ES-I3 (cell line): ENCODE data around the gene HSPA6.
"Not testable (repeated sequence)": the region's sequence is repeated elsewhere in the genome, so short reads cannot be mapped to it uniquely, and the experiment has no call there.

ENCODE experiments used
- H3K36me3 ChIP-seq: 2 replicates; pipeline ENCODE4 v1.6.1; 2013; ENCODE audit warnings: mild to moderate bottlenecking, low read length, control low read depth, moderate library complexity; ENCODE audit not compliant: insufficient read depth
- H3K4me1 ChIP-seq: 2 replicates; pipeline ENCODE4 v1.6.1; 2013; ENCODE audit warnings: mild to moderate bottlenecking, control low read depth, low read length; ENCODE audit not compliant: insufficient read depth
- H3K9ac ChIP-seq: 2 replicates; pipeline ENCODE4 v1.6.1; 2013; ENCODE audit warnings: low read depth, mild to moderate bottlenecking, low read length, moderate library complexity
- H3K9me3 ChIP-seq: 2 replicates; pipeline ENCODE4 v1.6.1; 2013; ENCODE audit warnings: mild to moderate bottlenecking, low read length, moderate library complexity; ENCODE audit not compliant: control insufficient read depth, insufficient read depth

Gene HSPA6

DNA sequence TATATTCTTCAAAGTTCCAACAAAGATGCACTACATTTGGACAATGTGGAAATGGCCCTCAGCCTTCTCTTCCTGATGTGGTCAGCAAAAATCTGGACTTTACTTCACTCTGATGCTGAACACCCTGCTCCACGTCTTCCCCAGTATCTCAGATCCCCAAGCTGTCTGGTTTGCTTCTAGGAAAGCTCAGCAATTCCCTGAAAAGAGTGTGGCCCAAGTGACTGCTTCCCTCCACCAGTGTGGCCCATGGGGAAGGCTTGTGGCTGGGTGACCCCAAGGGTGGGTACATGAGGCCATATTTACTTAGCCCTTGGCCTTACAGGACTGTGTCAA, 10.9 kb upstream of the HSPA6 start:
- H3K4me1 ChIP-seq, H3K9me3 ChIP-seq, H3K36me3 ChIP-seq, H3K9ac ChIP-seq: not testable (repeated sequence)

DNA sequence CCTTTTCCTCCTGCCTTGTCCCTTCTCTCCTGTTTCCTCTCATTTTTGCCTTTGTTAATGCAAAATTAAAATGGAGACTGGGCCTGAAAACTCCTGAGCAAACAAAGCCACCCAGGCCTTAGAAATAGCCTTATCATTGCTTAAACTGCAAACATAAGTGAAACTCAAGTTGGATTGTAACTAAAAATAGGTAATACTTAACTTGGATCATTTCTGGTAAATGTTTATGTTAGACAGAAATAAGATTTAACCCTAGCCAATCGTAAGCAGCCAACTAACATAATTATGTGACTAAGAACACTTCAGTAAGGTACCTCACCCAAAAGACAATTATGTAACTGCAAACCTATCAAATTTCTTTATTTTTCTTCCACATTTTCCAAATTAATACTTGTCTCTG, 10.4 kb upstream of the HSPA6 start:
- not testable (repeated sequence) for H3K9ac ChIP-seq, H3K4me1 ChIP-seq, H3K9me3 ChIP-seq, H3K36me3 ChIP-seq

DNA sequence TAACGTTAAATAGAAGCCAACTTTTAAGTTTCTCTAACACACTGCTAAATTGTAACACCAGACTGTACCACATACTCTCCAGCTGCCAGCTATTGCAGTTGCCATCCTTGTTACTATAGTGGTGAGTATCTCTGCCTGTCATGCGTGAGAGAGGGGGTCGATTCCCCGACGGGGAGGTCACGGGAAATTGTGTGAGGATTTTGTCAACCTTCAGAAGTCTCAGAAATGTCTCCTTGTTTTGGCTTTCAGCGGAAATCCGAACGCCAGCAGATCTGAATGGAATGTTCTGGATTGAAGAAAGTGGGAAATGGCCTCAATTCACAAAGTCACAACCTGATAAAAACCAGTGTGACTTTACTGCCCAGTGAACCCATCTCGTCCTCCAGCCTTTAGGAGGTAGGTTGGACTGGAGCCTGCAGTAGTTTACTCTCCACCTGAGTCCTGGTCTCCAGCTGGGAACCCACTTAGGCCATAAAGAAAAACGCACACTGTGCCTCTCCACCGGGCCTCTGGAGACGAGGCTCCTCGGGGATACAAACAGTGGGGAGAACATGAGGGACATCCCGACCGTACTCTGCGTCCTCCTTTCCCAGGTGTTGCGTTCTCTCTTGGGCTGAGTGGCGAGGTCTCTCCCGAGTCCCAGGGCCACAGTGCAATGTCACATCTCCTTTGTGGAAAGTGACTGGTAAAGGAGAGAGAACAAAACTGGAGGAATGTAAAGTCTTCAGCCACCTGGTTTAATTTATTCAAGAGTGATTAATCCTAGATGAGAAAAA, 1.1 kb upstream of the HSPA6 start:
- H3K9me3 ChIP-seq, H3K36me3 ChIP-seq, H3K4me1 ChIP-seq: not testable (repeated sequence)
- peak overlapping the region; percentile 81; the same call in 1 of the 2 replicates for H3K9ac ChIP-seq

DNA sequence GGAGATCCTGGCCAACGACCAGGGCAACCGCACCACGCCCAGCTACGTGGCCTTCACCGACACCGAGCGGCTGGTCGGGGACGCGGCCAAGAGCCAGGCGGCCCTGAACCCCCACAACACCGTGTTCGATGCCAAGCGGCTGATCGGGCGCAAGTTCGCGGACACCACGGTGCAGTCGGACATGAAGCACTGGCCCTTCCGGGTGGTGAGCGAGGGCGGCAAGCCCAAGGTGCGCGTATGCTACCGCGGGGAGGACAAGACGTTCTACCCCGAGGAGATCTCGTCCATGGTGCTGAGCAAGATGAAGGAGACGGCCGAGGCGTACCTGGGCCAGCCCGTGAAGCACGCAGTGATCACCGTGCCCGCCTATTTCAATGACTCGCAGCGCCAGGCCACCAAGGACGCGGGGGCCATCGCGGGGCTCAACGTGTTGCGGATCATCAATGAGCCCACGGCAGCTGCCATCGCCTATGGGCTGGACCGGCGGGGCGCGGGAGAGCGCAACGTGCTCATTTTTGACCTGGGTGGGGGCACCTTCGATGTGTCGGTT, 477 bp downstream of the HSPA6 start:
- H3K9ac ChIP-seq = peak overlapping the region; percentile 39; the same call in 1 of the 2 replicates
- H3K9me3 ChIP-seq, H3K4me1 ChIP-seq, H3K36me3 ChIP-seq: not testable (repeated sequence)

DNA sequence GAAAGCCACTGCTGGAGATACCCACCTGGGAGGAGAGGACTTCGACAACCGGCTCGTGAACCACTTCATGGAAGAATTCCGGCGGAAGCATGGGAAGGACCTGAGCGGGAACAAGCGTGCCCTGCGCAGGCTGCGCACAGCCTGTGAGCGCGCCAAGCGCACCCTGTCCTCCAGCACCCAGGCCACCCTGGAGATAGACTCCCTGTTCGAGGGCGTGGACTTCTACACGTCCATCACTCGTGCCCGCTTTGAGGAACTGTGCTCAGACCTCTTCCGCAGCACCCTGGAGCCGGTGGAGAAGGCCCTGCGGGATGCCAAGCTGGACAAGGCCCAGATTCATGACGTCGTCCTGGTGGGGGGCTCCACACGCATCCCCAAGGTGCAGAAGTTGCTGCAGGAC, 981 bp downstream of the HSPA6 start:
- H3K9me3 ChIP-seq, H3K4me1 ChIP-seq, H3K36me3 ChIP-seq: not testable (repeated sequence)
- H3K9ac ChIP-seq = peak overlapping the region; percentile 39; the same call in 1 of the 2 replicates

DNA sequence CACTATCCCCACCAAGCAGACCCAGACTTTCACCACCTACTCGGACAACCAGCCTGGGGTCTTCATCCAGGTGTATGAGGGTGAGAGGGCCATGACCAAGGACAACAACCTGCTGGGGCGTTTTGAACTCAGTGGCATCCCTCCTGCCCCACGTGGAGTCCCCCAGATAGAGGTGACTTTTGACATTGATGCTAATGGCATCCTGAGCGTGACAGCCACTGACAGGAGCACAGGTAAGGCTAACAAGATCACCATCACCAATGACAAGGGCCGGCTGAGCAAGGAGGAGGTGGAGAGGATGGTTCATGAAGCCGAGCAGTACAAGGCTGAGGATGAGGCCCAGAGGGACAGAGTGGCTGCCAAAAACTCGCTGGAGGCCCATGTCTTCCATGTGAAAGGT, 1.6 kb downstream of the HSPA6 start:
- H3K9me3 ChIP-seq, H3K9ac ChIP-seq, H3K4me1 ChIP-seq, H3K36me3 ChIP-seq: not testable (repeated sequence)

DNA sequence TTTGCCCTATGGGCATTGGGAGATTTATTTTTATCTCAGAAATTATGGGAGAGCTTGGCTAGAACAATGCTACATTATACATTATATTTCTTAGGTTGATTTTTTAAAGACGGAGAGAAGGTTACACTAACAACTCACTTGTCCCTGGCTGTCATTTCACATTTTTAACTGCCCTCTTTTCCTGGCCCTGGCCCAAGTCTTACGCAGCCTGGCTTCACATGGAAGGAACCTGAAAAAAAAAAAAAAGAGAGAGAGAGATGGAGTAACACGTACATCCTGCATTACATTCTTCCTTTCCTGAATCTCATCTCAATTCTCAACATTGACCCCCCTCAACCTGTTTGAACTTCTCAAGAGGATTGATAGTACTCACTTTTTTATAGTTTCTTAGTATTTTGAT, 4.2 kb downstream of the HSPA6 start:
- not testable (repeated sequence) for H3K4me1 ChIP-seq, H3K9me3 ChIP-seq, H3K36me3 ChIP-seq, H3K9ac ChIP-seq

DNA sequence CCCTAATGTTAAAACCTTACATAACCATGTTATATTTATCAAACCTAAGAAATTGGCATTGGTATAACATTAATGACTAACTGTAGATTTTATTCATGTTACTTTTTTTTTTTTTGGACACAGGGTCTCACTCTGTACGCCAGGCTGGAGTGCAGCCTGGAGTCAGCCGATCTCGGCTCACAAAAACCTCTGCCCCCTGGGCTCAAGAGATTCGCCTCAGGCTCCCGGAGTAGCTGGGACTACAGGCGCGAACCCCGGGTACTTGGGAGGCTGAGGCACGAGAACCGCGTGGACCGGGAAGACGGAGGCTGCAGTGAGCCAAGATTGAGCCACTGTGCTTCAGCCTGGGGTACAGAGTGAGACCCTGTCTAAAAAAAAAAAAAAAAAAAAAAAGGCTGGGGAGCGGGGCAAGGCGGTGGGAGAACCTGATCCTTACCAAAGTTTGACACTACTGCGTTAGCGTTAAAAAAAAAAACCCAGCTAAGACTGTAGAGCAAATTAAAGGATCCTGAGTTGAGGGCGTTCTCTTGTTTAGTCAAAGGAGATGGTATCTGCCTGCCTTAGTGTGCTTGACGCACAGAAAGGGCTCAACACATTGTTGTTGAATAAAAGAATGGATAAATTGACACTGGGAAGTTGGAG, 5.2 kb downstream of the HSPA6 start:
- H3K4me1 ChIP-seq, H3K9me3 ChIP-seq, H3K36me3 ChIP-seq: not testable (repeated sequence)
- H3K9ac ChIP-seq = peak overlapping the region; percentile 89; the same call in 1 of the 2 replicates

DNA sequence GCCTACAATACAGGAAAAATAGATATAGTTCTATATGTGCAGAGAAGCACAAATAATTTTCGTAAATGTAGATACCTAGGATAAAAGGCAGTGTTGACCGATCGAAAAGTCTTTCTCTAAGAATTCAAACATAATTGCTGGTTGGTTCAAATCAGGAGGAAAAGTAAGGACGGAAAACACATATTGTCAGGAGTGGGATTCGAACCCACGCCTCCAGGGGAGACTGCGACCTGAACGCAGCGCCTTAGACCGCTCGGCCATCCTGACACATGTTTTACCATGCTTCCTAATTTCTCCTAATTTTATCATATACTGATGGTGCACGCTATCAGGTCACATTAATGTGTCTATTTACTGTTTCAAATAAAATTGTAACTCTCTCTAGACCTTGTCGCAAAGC, 5.8 kb downstream of the HSPA6 start:
- H3K9ac ChIP-seq = peak overlapping the region; percentile 89; the same call in 1 of the 2 replicates
- not testable (repeated sequence) for H3K36me3 ChIP-seq, H3K9me3 ChIP-seq, H3K4me1 ChIP-seq

DNA sequence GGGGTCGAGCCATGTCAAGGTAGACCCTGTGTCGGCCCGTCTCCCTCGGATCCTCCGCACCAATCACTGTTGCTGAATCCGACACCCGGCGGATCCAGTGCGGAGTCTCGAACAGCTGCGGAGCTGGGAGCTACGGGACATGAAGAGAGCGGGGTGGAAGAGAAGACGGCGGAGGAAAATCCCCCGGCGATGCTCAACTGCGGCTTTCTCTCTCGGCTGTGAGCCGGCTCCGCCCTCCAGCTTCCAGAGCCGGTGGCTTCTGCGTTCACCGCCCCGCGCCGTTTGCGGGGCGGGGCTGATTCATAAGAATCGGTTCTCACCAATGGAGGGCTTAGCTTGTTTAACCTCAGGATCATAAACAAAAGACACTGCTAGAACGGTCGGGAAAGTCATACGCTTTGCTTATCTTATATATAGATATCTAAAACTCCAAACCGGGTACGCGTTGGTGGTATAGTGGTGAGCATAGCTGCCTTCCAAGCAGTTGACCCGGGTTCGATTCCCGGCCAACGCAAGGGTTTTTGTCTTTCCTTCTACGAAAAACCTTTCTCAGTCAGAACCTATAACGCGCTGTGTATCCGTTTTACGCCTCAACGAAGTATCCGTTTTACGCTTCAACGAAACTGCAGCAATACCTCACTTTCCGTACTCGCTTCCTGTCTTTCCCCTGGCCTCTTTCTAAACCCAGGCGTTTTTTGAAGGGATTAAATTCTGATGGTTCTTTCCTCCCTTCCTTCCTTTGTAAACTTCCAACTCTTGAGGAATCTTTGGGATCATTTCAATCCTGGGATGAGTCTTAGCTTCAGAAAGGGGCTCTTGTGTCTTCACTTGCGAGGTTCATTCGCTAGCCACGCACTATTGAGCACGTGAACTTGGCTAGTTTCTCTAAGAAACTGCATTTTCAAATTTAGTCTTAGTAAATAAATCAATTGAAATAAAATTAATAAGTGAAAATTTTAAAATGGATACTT, 6.6 kb downstream of the HSPA6 start:
- not testable (repeated sequence) for H3K36me3 ChIP-seq, H3K4me1 ChIP-seq, H3K9me3 ChIP-seq
- peak overlapping the region; percentile 89 for H3K9ac ChIP-seq

DNA sequence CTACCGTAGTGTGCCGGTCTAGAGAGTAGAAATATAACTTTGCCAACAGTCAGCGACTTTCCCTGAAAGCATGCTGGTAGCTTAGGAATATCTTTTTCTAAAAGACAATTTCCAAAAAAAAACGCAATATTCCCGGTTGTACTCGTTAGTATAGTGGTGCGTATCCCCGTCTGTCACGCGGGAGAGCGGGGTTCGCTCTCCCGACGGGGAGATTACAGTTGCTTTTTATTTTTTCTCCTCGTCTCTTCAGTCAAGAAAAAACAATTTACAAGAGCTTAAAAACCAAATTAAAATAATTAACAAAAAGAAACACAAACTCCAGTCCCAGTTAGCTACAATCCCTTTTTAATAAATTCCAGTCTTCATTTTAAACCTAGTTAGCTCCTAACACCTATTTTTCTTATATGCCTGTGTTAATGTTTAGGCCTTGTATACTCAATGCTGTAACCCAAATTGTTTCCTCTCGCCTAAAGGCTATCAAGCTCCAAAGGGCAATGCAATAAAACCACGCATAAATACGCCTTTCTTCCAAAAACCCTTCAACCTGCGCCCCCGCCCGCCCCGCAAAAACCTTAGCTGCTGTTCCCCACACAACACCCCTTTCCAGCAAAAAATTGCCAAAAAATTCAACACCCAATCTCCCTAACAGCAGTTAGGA, 7.8 kb downstream of the HSPA6 start:
- H3K4me1 ChIP-seq = no peaks in the 10 kb centered on the region
- peak overlapping the region; percentile 89; the same call in 1 of the 2 replicates for H3K9ac ChIP-seq
- no peaks in the 10 kb centered on the region for H3K9me3 ChIP-seq
- no peaks in the 10 kb centered on the region for H3K36me3 ChIP-seq

DNA sequence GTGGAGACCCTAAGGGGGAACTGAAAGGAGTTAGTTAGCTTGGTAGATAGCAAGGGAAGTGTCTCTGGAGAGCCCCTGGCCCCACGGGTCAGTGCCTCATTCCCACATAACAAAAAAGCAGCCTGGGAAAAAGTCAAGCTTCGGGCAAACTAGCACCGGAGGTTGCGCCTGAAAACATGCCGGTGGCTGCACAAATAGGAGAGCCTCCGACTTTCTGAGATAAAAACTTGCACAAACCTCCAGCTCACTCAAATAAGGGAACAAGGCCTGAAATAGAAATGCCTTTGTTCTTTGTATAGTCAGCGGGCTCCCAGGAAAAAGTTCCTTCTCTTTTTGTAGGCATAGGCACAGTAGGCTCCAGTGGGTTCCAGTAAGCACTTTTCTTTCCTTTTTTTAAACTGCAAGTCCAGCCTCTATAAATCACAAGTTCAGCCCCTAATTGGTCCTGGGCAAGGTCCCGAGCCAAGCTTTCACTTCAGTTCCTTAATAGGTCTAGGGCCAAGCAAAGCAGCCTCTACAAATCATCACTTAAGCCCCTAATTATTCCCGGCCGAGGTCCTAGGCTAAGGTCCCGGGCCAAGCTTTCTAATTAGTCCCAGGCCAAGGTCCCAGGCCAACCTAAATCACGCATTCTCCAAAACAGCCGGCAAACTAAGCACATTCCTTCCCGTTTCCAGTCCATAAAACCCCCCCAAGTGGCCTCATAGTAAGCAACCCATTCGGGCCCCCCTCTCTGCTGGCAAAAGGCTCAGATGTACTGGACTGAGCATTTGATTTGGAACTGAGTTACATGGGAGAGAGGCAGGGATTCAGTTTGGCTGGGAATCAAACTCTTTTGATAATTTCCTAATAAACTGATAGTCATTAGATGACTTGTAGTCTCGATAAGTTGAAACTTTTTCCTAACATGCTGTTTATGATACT, 8.6 kb downstream of the HSPA6 start:
- peak overlapping the region; percentile 89; the same call in 1 of the 2 replicates for H3K9ac ChIP-seq
- H3K9me3 ChIP-seq, H3K36me3 ChIP-seq, H3K4me1 ChIP-seq: not testable (repeated sequence)

DNA sequence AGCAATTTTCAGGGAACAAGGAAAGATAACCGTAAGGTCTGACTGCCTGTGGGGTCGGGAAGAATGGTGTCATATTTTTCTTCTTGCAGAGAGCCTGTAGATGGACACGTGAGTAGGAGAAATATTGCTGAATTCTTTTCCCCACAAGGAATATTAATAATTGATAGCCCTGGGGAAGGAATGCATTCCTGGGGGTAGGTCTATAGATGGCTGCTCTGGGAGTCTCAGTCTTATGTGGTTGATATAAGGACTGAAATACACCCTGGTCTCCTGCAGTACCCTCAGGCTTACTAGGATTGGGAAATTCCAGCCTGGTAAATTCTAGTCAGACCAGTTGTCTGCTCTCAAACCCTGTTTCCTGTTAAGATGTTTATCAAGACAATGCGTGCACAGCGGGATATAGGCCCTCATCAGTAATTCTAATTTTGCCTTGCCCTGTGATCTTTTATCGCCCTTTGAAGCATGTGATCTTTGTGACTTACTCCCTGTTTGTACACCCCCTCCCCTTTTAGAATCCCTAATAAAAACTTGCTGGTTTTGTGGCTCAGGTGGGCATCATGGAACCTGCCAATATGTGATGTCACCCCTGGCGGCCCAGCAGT, 12.8 kb downstream of the HSPA6 start:
- not testable (repeated sequence) for H3K9me3 ChIP-seq, H3K36me3 ChIP-seq, H3K4me1 ChIP-seq, H3K9ac ChIP-seq
